EL (cell line): ENCODE data around the gene XIRP2.

Experiments
- DNase-seq: peaks from one replicate; pipeline ENCODE4 v3.0.0-alpha.2; 2016

XIRP2 gene

DNA sequence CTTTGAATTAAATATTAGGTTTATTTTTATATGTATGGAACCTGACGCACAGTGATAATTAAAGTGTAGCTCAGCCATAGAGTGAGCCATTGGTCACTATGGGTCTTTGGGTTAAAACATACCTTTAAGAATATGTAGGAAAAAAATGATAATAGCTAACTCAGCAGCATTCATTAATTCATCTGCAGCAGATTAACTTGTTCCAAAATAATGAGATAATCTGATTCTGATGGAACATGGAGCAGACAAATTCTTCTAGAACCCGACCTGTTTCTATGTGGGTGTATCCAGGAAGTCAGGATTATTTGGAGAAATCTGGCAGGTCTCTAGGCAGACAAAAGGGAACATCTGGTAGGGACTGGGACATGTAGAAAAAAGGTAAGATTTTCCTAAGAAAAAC lies at the start of gene XIRP2:
XIRP2 (plus strand) TSS at position 301 of the 400 bp plus-strand sequence. CDS start 15,003 bp downstream, outside the sequence.
- DNase-seq: no peak

GRCh38 chr2:166841152-166841551 lies 47.1 kb upstream of the XIRP2 start:
- DNase-seq: no peak

- DNase-seq: no peak
These were observed 46.6 kb upstream of the XIRP2 start for GRCh38 chr2:166841679-166842078.

DNA sequence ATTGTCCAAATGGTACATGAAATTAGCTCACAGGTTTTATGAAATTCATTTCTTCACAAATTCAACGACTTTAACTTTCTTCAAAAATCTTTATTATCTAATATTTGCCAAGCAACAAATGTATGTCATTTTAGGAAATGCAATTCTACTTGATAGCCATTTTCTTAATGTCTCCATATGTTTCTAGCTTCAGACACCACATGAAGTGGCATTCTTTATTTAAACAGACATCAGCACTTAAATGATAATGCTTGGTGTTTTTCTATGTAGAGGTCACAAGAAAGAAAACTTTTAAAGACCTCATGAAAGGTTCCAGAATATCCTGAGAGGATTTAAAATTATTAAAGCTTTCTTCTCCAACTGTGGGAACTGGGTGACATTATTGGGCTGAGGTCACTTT lies 44.2 kb upstream of the XIRP2 start:
- DNase-seq: no peak

GRCh38 chr2:166862468-166863132 lies 25.7 kb upstream of the XIRP2 start:
- DNase-seq: no peak

GRCh38 chr2:166867874-166868514 lies 20.3 kb upstream of the XIRP2 start:
- no peak for DNase-seq

GRCh38 chr2:166870346-166870745 lies 17.9 kb upstream of the XIRP2 start:
- no peak for DNase-seq

GRCh38 chr2:166881177-166881576 lies 7.1 kb upstream of the XIRP2 start:
- DNase-seq: no peak

DNA sequence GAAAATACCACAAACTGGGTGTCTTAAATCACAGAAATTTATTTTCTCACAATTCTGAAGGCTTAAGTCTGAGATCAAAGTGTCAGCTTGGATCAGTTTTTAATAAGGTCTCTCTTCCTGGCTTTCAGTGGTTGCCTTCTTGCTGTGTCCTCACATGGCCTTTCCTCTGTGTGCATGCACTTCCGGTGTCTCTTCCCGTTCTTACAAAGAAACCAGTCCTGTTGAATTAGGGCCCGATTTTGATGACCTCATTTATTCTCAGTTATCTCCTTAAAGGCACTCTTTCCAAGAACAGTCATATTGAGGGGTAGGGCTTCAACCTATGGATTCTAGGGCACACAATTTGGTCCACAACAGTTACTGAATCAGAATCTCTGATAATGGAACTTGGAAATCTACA lies 5.4 kb upstream of the XIRP2 start:
- no peak for DNase-seq

- DNase-seq: no peak
These were observed 3.4 kb downstream of the XIRP2 start for GRCh38 chr2:166891727-166892126.

GRCh38 chr2:166892397-166892796 lies 4.1 kb downstream of the XIRP2 start:
- DNase-seq: no peak

DNA sequence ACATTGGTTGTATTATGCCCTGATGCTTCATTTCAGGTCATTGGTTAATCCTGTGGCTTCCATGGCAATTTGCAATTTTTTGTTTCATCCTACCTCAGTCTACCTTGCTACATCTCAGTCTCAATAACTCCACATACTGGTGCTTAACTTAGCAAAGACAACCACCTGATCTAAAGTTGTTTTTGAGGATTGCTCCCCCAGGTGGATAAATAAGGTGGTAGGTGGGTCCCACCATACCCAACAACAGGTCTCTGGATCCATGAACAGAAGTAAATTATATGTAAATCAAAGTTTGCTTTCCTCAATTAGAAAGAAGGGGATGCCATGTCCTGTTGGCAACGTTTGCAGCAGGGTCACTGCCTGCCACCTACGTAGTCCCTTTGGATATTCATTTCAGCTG lies 7.0 kb downstream of the XIRP2 start:
- DNase-seq: no peak

- DNase-seq: no peak
These were observed 9.4 kb downstream of the XIRP2 start for GRCh38 chr2:166897666-166898065.

DNA sequence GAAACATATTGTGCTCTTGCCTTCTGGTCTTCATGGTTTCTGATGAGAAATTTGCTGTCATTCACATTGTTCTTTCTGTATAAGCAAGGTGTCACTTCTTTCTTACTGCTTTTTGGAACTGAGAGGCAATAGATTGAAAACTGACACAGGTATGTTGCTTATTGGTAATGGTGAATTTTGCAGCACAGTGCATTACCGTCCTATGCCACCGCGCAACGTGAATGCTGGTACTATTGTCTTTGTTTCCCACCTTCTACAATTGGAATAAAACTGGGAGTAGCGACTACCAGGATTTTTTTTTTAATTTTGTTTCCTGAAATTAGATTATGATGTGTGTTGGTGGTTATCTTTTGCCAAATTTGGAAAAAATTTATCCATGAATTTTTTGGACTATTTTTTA lies 11.4 kb downstream of the XIRP2 start:
- no peak for DNase-seq

DNA sequence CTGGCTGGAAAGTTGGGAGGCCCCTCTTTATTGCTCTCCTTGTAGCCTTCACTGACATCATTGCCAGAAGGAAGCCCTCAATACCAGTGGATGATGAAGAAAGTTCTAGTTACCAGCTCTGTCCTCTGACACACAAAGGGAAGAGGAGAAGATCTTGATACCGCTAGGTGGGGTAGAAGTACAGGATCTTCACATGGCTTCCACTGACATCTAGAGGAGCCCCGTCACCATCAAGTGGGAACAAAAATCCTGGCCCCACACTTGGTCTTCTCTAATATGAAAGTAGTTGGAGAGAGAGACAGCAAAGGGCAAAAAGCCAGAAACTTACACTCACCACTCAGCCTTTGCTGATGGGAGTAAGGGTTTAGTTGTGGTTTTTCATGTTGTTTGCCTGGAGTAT lies 12.4 kb downstream of the XIRP2 start:
- DNase-seq: peak; percentile 42

DNA sequence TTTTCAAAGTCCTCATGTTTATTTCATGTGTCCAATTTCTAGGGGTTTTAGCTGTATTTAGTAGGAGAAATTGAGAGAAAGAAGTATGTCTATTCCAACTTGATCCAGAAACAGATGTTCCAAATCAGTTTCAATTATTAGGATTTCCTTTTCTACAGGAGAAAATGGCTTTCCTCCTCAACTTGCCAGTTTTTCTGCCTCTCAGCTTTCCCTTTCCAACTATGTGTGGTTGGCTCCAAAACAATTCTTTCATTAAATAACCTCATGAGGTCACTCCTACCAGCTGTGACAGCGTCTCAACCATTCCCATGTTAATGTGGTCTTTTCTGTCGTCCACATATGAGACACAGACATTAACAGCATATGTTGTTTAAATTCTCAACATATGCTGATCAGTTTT lies 13.1 kb downstream of the XIRP2 start:
- no peak for DNase-seq

DNA sequence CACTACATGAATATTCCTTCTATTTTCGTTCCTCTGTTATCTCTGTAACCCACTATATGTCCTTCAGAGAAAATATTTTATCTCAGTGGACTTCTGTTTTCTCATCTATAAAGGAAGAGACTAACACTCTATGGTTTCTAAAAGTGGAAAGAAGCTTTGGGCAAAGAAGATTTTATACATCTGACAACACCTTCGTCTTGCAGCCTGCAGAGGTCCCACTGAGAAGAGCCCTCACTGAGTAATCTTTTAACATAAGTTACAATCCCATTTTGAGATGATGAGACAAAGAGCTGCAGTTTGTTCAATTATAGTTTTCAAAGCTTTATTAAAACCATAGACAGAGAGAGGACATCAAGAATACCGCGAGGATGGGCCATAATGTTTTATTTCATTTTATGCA lies 28.7 kb downstream of the XIRP2 start:
- DNase-seq: no peak

DNA sequence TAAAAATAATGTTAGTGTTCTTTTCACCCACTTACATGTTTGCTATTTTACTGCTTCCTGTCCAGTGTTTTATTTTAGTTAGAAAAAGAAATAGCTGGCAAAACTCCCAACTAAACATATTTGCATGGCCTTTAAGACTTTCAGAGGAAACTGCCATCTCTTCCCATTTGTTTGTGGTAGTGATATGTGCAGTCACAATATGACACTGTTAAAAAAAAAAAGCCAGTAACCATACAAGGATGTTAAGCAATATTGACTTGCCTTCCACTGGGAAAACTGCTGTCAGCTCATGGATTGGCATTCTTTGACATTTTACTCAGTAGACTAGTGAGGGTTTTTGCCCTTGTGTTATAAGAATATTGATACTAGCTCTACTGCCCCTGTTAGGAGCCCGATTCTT lies 29.1 kb downstream of the XIRP2 start:
- no peak for DNase-seq

GRCh38 chr2:166921261-166921896 lies 33.1 kb downstream of the XIRP2 start:
- no peak for DNase-seq

- DNase-seq: no peak
These were observed 36.7 kb downstream of the XIRP2 start for GRCh38 chr2:166924967-166925366.

DNA sequence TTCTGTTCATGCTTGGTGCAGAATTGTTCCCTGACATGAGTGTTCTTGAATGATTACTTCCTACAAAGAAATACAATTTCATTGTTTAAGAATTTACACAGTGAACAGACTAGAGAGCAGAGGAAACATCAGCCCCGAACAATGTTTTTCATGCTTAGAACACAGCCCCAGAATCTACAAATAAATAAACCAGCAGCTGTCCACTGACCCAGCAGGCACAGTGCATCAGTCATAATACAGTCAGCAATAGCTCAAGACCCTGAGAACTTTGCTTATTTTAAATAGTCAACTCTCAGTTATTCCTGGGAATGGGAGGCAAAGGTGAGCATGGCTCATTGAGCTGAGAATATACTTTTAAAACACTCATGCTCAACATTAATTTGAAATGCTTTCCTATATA lies 38.4 kb downstream of the XIRP2 start:
- no peak for DNase-seq

DNA sequence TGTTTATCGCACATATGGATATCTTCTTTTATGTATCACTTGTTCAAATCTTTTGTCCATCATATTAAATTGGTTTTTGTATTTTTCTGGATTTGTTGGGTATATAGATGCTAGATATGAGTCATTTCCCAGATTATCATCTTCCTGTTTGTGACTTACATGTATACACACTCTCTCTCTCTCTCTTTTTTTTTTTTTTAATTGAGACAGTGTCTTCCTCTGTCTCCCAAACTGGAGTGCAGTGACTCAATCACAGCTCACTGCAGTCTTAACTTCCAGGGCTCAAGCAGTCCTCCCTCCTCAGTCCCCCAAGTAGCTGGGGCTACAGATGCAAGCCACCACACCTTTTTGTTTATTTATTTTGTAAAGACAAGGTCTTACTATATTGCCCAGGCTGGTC lies 43.8 kb downstream of the XIRP2 start:
- peak; percentile 1 for DNase-seq

DNA sequence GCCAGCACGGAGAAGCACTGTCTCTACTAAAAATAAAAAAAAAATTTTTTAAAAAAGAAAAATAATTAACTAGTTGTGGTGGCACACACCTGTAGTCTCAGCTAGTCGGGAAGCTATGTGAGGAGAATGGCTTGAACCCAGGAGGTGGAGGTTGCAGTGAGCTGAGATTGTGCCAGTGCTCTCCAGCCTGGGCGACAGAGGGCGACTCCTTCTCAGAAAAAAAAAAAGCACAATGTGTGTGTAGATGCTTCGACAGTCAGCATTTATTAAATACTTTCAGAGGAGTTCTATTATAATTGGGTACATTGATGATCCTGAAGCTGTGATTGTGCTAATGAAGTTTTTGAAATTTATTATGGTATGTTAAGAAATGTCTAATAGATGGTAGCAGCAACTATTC lies 46.5 kb downstream of the XIRP2 start:
- DNase-seq: no peak

DNA sequence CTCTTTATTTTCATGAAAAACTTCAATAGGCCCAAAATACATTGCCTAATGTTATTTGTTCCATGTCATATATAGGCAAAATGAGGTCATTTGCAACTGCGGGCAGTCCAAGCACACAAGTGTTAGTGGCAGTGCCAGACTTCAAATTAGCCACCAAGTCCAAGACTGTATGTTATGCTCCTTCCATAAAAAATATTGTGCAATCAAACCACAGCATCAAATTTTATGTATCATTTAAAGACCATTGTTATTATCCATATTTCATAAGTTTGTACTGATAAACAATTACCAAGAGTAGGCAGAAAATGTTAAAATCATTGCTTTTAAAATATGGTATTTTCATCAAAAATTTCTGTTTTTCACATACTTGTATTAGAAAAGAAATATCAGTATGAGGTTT lies 54.1 kb downstream of the XIRP2 start:
- no peak for DNase-seq

- no peak for DNase-seq
These were observed 56.6 kb downstream of the XIRP2 start for GRCh38 chr2:166944909-166945308.
